ENCODE measurements around the gene ATP8A2.
A peak's percentile ranks its signal among the peaks of the same experiment; 100 is the strongest.

The ATP8A2 gene

GRCh38 chr13:25756912-25757311 is 385.1 kb downstream of the ATP8A2 start:
- TF ChIP-seq CTCF (conservative IDR thresholded peaks at IDR 0.05) (peak; percentile 32), ZFX (IDR thresholded peaks at IDR 0.05) (no peak)
- H3K27ac ChIP-seq: no peak overlapping the region

- H3K27ac ChIP-seq: no peak overlapping the region
- TF ChIP-seq CTCF (conservative IDR thresholded peaks at IDR 0.05): no peak
- no peak for TF ChIP-seq ZFX (IDR thresholded peaks at IDR 0.05)
These were observed 389.3 kb downstream of the ATP8A2 start for GRCh38 chr13:25761041-25761440.

- no peak for TF ChIP-seq ZFX (IDR thresholded peaks at IDR 0.05)
- TF ChIP-seq CTCF (conservative IDR thresholded peaks at IDR 0.05): no peak
- H3K27ac ChIP-seq: no peak overlapping the region
These were observed 390.5 kb downstream of the ATP8A2 start for GRCh38 chr13:25762281-25762680.

GRCh38 chr13:25762795-25763377 is 391.1 kb downstream of the ATP8A2 start:
- no peak for TF ChIP-seq ZFX (IDR thresholded peaks at IDR 0.05)
- TF ChIP-seq CTCF (conservative IDR thresholded peaks at IDR 0.05): no peak
- H3K27ac ChIP-seq: no peak overlapping the region

- no peak overlapping the region for H3K27ac ChIP-seq
- TF ChIP-seq ZFX (IDR thresholded peaks at IDR 0.05) (no peak), CTCF (conservative IDR thresholded peaks at IDR 0.05) (no peak)
These were observed 392.6 kb downstream of the ATP8A2 start for GRCh38 chr13:25764378-25764777.

GRCh38 chr13:25765266-25765665 is 393.5 kb downstream of the ATP8A2 start:
- H3K27ac ChIP-seq: no peak overlapping the region
- no peak for TF ChIP-seq CTCF (conservative IDR thresholded peaks at IDR 0.05)
- TF ChIP-seq ZFX (IDR thresholded peaks at IDR 0.05): no peak

- TF ChIP-seq ZFX (IDR thresholded peaks at IDR 0.05) (no peak), CTCF (conservative IDR thresholded peaks at IDR 0.05) (no peak)
- H3K27ac ChIP-seq: no peak overlapping the region
These were observed 394.8 kb downstream of the ATP8A2 start for GRCh38 chr13:25766576-25766975.
